ENCODE data around the gene OR9Q1.
"Not testable (repeated sequence)": the region's sequence is repeated elsewhere in the genome, so short reads cannot be mapped to it uniquely, and the experiment has no call there.

Gene OR9Q1

DNA sequence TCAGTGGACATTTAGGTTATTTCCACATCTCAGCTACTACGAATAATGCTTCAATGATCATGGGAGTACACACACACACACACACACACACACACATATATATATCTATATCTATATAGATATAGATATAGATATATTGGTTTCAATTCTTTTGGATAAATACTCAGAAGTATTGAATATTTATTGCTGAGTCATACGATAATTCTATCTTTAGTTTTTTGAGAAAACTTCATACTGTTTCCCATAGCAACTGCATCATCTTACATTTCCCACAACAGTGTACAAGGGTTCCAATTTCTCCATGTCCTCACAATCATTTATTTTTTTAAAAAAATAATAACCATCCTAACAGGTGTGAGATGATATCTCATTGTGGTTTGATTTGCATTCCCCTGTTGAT lies 172.3 kb downstream of the OR9Q1 start:
- Histone ChIP-seq H3K4me1 (ENCODE audit: control insufficient read depth in 1 of 2, insufficient read depth in 2 of 2, low read length in 2 of 2) (no peaks in the 10 kb centered on the region), H3K9me3 (ENCODE audit: control insufficient read depth in 1 of 2, low read length in 2 of 2) (peaks cover 0 to 2% of the 10 kb centered on the region in 2 donors), H3K4me3 (ENCODE audit: low read depth in 1 of 2, low read length in 2 of 2) (no peak overlapping the region), H3K27me3 (ENCODE audit: low read depth, low read length) (no peaks in the 10 kb centered on the region), H3K27ac (ENCODE audit: low read length) (no peak overlapping the region), H3K36me3 (ENCODE audit: control insufficient read depth in 1 of 2, insufficient read depth in 2 of 2, low read length in 2 of 2) (no peaks in the 10 kb centered on the region)

DNA sequence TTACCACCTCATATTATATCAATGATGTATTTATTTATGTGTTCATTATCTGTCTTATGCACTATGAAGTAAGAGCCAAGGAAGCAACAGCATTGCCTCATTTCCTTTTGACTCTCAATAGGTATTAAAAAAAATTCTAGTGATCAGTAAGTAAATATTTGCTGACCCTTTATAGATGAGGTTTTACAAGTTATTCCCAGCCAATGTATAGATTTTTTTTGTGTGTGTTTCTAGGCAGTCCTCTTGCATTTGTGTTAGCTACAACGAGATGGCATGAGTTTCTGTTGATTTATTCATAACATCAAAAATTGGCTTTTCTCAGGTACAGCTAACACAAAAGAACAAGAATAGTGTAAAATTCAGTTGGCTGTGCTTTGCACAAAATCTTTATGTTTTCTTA lies 175.6 kb downstream of the OR9Q1 start:
- H3K27ac ChIP-seq (ENCODE audit: low read length) = no peak overlapping the region
- H3K9me3 ChIP-seq (ENCODE audit: control insufficient read depth in 1 of 2, low read length in 2 of 2) = peaks cover 0 to 2% of the 10 kb centered on the region in 2 donors
- no peaks in the 10 kb centered on the region for H3K4me1 ChIP-seq (ENCODE audit: control insufficient read depth in 1 of 2, insufficient read depth in 2 of 2, low read length in 2 of 2)
- H3K36me3 ChIP-seq (ENCODE audit: control insufficient read depth in 1 of 2, insufficient read depth in 2 of 2, low read length in 2 of 2) = no peaks in the 10 kb centered on the region
- H3K27me3 ChIP-seq (ENCODE audit: low read depth, low read length) = no peaks in the 10 kb centered on the region
- no peak overlapping the region for H3K4me3 ChIP-seq (ENCODE audit: low read depth in 1 of 2, low read length in 2 of 2)

DNA sequence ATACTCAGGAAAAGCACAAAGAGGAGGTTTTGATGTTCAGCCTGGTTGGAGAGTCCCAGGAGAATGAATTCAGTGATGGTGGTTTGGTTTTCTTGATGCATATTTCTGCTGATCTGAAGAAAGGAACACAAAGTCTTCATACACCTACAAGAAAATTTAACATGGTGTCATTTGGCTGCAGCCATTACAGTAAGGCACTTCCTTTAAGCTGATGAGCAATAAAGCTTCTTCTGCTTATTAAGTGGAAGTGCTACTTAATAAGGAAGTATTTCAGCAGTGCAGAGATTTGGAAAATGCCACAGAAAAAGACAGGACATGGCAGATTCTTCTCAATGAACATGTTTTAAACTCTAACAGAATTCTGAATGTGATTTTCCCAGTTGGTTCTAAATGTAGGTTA lies 180.4 kb downstream of the OR9Q1 start, which contains the start of gene OR1S2:
OR1S2 (minus strand) TSS at position 101 of the 400 bp plus-strand sequence; CDS start at position 101, 0 bp downstream.
- Histone ChIP-seq H3K36me3 (ENCODE audit: control insufficient read depth in 1 of 2, insufficient read depth in 2 of 2, low read length in 2 of 2) (no peaks in the 10 kb centered on the region), H3K4me3 (ENCODE audit: low read depth in 1 of 2, low read length in 2 of 2) (no peak within 1 kb of the TSS), H3K27me3 (ENCODE audit: low read depth, low read length) (no peaks in the 10 kb centered on the region), H3K4me1 (ENCODE audit: control insufficient read depth in 1 of 2, insufficient read depth in 2 of 2, low read length in 2 of 2) (no peaks in the 10 kb centered on the region), H3K9me3 (ENCODE audit: control insufficient read depth in 1 of 2, low read length in 2 of 2) (no peaks in the 10 kb centered on the region), H3K27ac (ENCODE audit: low read length) (no peak within 1 kb of the TSS)

DNA sequence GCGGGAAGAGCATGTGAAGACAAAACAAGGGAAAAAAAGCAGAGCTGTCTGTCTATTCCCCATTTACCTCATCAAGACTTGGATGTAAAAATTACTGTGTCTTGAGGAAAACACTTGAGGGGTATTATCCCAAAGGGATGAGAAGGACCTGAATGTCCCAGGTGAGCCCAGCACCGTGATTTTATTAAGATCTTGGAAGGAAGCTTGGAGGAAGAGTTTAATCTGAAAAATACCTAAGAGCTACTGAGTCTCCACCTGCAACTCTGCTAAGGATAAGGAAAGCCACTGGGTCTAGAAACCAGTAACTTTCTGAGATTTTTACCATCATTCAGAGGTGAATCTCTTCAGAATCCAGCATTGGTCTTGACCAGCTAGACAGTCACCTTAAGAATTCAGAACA lies 188.7 kb downstream of the OR9Q1 start, which contains the start of gene OR1S1:
OR1S1 (plus strand) TSS at position 301 of the 400 bp plus-strand sequence.
- H3K9me3 ChIP-seq (ENCODE audit: control insufficient read depth in 1 of 2, low read length in 2 of 2); H3K4me1 ChIP-seq (ENCODE audit: control insufficient read depth in 1 of 2, insufficient read depth in 2 of 2, low read length in 2 of 2); H3K27ac ChIP-seq (ENCODE audit: low read length); H3K36me3 ChIP-seq (ENCODE audit: control insufficient read depth in 1 of 2, insufficient read depth in 2 of 2, low read length in 2 of 2); H3K27me3 ChIP-seq (ENCODE audit: low read depth, low read length); H3K4me3 ChIP-seq (ENCODE audit: low read depth in 1 of 2, low read length in 2 of 2): not testable (repeated sequence)

DNA sequence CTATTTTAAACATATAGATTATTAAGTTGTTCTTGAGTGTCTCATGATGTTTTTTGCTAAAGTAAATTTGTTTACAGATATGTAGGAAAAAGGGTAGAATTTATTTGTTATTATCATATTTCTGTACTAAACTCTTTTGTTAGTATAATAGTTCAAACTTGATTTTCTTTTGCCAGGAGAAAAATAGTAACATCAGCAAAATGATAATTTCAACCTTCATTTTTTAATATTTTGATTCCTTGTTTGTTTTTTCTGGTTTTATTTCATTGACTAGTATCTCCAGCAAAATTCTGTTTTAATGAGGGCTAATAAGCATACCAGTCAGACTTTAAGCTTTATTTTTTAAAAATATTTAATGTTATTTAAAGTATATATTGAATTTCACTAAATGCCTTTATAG lies 192.8 kb downstream of the OR9Q1 start:
- Histone ChIP-seq H3K36me3 (ENCODE audit: control insufficient read depth in 1 of 2, insufficient read depth in 2 of 2, low read length in 2 of 2) (no peaks in the 10 kb centered on the region), H3K4me1 (ENCODE audit: control insufficient read depth in 1 of 2, insufficient read depth in 2 of 2, low read length in 2 of 2) (no peaks in the 10 kb centered on the region), H3K27ac (ENCODE audit: low read length) (no peak overlapping the region), H3K9me3 (ENCODE audit: control insufficient read depth in 1 of 2, low read length in 2 of 2) (peaks cover 0 to 3% of the 10 kb centered on the region in 2 donors), H3K27me3 (ENCODE audit: low read depth, low read length) (no peaks in the 10 kb centered on the region), H3K4me3 (ENCODE audit: low read depth in 1 of 2, low read length in 2 of 2) (no peak overlapping the region)

DNA sequence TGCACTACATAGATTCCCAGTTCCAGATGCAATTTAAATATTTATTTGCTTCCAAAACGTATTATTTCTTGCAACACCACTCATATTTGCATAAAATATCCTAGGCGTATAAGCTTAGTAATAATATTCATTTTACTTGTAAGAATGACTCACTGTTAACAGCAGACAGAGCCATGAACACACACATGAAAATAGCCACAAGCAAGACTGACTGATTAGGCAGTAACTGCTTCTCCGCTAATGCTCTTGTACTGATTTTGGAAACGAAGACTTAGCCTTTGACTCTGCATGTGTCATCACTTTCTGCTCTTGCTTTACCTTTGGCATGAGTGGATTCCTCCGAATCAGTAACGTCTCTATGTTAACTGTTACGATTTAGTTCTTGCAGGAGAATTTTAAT lies 199.0 kb downstream of the OR9Q1 start:
- H3K4me3 ChIP-seq (ENCODE audit: low read depth in 1 of 2, low read length in 2 of 2) = no peak overlapping the region
- H3K36me3 ChIP-seq (ENCODE audit: control insufficient read depth in 1 of 2, insufficient read depth in 2 of 2, low read length in 2 of 2) = no peaks in the 10 kb centered on the region
- no peak overlapping the region for H3K27ac ChIP-seq (ENCODE audit: low read length)
- H3K4me1 ChIP-seq (ENCODE audit: control insufficient read depth in 1 of 2, insufficient read depth in 2 of 2, low read length in 2 of 2) = no peaks in the 10 kb centered on the region
- no peaks in the 10 kb centered on the region for H3K27me3 ChIP-seq (ENCODE audit: low read depth, low read length)
- H3K9me3 ChIP-seq (ENCODE audit: control insufficient read depth in 1 of 2, low read length in 2 of 2) = peaks cover 0 to 3% of the 10 kb centered on the region in 2 donors

DNA sequence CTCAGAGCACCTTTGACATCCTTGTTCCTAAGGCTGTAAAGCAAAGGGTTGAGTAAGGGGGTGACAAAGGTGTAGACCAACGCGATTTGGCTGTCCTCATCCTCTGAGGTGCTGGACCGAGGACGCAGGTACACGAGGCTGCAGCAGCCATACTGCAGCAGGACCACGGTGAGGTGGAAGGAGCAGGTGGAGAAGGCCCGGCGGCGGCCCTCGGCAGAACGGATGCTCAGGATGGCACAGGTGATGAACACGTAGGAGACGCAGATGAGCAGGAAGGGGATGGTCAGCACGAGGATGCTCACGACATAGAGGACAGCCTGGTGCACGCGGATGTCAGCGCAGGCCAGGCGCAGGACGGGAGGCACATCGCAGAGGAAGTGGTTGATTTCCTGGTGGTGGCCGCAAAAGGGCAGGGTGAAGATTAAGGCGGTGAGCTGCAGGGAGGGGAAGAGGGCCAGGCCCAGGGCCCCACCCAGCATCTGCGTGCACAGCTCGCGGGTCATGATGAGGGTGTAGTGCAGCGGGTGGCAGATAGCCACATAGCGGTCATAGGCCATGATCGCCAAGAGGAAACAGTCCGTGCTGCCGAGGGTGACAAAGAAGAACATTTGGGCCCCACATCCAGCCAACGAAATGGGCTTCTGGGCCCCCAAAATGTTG lies 204.4 kb downstream of the OR9Q1 start:
- Histone ChIP-seq H3K27ac (ENCODE audit: low read length) (no peak overlapping the region), H3K4me1 (ENCODE audit: control insufficient read depth in 1 of 2, insufficient read depth in 2 of 2, low read length in 2 of 2) (no peaks in the 10 kb centered on the region), H3K27me3 (ENCODE audit: low read depth, low read length) (no peaks in the 10 kb centered on the region), H3K9me3 (ENCODE audit: control insufficient read depth in 1 of 2, low read length in 2 of 2) (no peaks in the 10 kb centered on the region), H3K4me3 (ENCODE audit: low read depth in 1 of 2, low read length in 2 of 2) (no peak overlapping the region), H3K36me3 (ENCODE audit: control insufficient read depth in 1 of 2, insufficient read depth in 2 of 2, low read length in 2 of 2) (no peaks in the 10 kb centered on the region)
